ENCODE data around the gene NEMP1.
"Not testable (repeated sequence)": the region's sequence is repeated elsewhere in the genome, so short reads cannot be mapped to it uniquely, and the experiment has no call there.

NEMP1 gene

DNA sequence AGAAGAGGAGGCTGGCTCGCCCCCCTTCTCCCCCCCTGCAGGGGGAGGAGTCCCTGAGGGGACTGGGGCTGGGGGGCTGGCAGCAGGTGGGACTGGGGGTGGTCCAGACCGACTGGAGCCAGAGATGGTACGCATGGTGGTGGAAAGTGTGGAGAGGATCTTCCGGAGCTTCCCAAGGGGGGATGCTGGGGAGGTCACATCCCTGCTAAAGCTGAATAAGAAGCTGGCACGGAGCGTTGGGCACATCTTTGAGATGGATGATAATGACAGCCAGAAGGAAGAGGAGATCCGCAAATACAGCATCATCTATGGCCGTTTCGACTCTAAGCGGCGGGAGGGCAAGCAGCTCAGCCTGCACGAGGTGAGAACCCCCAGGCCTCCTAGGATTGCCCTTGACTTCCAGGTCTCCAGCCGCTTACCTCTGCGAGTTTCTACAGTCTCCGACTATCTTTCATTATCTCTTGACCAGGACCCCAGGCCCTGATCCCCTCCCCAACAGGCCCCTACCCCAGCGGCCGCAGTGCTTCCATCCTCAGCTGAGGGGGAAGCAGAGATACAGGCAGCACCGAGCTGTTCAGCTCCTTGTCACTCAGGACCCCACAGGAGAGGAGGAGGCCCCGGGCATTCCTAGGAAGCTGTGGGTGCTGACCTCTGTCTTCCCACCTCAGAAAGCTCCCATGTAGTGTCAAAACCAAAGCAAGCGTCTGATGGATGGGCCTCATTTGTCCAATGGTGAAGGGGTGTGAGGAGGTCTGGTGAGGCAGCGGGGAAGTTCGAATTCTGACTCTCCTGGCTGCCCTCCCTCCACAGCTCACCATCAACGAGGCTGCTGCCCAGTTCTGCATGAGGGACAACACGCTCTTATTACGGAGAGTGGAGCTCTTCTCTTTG, 13.3 kb upstream of the NEMP1 start:
- in situ Hi-C loops (cut with MboI; ENCODE audit: low sequenced_read_pairs): no loop called here

DNA sequence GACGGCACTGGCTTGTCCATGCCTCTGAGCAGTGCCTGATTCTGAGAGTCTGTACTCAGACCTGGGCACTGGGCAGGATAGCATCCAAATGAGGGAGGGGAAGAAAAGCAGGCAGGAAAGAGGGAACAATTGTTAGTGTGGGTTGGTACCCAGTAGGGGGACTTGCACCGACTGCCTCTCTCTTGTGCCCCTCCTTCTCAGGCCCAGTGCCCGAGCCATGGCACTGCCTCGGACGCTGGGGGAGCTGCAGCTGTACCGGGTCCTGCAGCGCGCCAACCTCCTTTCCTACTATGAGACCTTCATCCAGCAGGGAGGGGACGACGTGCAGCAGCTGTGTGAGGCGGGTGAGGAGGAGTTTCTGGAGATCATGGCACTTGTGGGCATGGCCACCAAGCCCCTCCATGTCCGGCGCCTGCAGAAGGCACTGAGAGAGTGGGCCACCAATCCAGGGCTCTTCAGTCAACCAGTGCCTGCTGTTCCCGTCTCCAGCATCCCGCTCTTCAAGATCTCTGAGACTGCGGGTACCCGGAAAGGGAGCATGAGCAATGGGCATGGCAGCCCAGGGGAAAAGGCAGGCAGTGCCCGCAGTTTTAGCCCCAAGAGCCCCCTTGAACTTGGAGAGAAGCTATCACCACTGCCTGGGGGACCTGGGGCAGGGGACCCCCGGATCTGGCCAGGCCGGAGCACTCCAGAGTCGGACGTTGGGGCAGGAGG, 12.5 kb upstream of the NEMP1 start:
- in situ Hi-C loops (cut with MboI; ENCODE audit: low sequenced_read_pairs): no loop called here

DNA sequence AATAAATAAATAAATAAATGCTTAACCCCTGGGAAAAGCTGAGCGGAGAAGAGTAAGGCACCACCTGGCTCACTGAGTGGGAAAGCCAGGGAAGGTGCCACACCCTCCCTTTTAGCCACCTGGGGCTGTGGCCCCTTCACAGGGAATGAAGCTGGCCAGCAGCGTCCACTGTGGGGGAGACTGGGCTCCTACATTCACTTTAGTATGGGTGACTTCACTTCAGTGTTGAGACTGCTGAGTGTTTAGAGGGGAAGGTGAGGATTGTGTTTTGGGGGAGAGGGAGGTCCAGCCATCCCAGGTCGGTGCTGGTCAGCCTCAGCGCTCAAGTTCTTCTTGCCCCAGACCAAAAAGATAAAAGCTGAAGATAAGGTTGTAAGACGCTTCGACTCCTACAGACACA, 11.9 kb upstream of the NEMP1 start:
- in situ Hi-C loops (cut with MboI; ENCODE audit: low sequenced_read_pairs): no loop called here

DNA sequence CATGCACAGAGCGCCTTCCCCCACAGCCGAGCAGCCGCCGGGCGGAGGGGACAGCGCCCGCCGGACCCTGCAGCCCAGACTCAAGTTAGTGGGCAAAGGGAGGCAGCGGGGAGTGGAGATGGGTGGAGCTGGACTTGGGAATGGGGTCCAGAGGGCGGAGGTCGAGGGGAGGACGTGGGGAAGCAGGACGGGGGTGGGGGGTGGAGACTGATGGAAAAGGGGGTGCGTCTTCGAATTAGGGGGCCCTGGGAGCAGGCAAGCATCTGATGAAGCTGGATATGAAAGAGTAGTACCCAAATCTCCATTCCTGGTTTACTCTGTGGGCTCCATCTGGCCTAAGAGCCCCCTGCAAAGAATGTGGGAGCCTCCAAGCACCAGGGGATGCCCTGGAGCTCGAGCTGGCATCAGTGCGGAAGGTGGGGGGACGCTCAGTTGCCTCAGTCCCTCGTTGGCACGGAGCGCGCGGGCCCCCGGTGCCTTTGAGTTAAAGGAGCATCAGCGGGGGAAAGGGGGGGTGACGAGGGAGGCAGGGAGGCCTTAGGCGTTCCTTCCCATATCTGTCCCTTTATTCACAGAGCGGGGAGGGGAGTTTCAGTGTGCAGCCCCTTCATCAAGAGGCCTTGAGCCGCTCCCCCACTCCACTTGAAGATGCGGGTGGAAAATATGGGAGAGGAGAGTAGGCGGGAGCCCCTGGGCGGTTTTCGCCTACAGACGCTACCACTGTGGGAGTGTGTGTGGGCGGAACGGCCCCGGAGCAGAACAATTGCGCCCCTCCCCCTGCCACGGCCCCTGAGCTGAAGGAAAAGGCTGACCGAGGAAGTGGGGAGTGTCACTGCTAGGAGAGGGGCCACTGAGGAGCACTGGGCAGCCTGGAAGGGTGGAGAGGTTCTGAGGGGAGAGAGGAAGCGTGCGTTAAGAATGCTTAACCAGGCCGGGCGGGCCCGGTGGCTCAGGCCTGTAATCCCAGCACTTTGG, 11.0 kb upstream of the NEMP1 start:
- in situ Hi-C loops (cut with MboI; ENCODE audit: low sequenced_read_pairs): no loop called here

DNA sequence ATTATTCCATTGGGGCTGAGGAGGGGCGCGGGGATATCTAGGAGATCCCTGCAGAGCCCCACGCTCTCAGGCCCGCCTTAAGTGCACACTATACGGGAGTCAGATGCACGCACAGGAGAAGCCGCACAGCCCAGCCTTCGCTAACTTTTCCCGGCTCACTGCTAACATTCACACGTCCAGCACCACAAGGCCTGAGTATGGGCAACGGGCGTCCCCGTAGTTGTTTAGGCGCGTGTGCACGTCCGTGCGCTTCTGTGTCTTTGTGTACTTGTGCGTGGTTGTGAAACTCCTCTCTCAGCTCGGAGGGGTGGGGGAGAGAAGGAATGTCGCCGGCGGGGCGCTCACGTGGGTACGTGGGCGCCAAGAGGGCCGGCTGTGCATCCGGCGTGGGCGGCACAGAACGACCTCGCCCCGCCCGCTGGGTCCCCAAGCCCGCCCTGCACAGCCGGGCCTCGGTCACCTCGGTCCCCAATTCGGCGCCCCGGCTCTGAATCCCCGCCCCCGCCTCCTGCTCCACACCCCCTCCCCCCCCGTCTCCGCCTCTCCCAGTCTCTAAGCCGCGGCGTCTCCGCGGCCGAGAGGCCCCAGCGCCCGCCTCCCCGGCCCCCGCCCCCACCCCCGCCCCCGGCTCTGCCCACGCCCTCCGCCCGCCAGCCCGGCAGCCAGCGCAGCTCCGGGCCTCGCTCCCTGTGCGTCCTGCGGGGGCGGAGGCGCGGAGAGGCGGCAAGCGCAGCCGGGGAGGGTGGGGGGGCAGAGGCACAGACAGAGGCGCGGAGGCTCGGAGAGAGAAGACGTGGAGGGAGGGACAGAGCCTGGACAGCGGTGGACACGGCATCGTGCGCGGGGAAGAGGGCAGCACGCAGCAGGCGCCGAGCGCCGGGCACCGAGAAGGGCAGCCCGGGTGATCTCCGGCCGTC, 10.0 kb upstream of the NEMP1 start, which contains the start of gene NAB2:
NAB2 (plus strand) TSS at position 761 of the 917 bp plus-strand sequence. CDS start 158 bp downstream, outside the sequence.
- in situ Hi-C loops (cut with MboI; ENCODE audit: low sequenced_read_pairs): no loop called here

DNA sequence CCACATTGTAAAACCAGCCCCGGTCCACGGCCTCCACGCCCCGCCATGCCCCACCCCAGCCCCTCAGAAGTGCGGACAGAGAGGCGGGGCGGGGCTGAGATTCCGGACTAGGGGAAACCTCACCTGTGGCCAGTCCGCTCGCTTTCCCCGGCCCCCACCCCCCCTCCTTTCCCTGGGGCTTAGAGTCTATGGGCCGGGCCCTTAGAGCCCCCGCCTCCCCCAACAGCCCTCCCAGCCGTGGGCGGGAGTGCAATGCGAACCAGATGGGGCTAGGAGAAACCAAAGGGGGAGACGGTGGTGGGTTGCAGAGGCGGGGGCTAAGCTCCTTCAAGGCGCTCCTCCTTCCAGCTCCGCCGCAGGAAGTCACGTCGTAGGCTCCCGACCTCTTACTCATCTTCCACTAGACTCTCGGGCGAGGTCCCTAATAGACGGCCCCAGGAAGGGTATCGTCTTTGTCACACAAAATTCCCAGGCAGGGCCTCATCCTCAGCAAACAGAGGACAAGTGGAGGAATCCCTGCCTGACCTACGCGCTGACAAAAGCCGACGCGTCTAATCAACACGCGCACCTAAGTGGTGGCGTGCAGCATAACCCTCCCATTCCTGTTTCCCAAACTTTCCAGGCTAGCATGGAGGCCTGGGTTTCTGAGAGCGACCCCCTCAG, 9.2 kb upstream of the NEMP1 start:
- in situ Hi-C loops (cut with MboI; ENCODE audit: low sequenced_read_pairs): no loop called here

DNA sequence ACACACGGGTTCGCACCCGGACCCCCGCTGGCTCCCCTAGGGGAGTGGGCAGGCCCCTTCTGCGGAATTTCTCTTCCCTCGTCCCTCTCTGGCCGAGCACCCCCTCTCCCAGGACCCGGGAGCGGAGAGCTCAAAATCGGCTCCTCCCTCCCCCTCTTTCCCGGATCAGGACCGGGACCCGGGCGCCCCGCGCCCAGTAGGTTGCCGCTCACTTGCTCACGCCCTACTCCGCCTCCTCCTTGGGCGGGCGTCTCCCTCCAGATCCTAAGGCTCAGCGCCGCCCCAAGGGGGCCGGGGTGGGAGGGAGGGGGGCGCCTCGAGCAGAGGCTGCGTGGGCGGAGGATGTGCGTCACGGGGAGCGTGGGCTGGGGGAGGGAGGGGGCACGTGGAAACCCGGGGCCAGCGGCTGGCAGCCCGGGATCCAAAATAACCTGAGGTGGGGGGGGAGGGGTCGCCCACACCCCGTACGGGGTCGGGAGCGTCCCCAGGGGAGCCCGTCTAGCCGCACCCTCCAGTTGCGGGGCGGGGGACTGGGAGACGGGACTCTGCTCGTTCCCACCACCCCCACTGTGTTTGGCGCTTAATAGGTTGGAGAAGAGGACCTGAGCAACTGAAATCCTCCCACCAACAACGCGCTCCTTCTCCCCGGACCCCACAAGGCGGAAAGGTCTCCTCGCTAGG, 8.6 kb upstream of the NEMP1 start:
- in situ Hi-C loops (cut with MboI; ENCODE audit: low sequenced_read_pairs): no loop called here

DNA sequence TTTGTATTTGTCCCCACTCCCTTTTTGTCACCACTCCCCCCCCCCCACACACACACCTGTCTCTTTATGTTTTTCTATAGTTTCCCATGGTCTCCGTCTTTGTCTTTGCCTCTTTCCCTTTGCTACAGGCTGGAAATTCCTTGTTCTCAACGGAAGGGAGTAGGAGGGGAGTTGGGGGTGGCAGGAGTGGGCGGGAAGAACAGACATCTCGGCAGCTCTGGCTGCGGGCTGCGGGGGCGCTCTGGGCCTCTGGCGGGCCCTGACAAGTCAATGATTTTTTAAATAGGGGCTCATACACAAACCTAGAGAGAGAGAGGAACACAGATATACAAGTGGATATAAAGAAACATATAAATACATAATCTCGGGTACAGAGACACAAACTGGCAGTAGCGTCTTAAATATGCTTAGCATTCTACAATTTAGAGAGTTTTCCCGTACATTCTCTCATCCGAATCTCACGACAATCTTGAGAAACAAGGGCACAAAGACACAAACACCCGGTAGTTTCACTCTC, 8.0 kb upstream of the NEMP1 start:
- in situ Hi-C loops (cut with MboI; ENCODE audit: low sequenced_read_pairs): no loop called here

DNA sequence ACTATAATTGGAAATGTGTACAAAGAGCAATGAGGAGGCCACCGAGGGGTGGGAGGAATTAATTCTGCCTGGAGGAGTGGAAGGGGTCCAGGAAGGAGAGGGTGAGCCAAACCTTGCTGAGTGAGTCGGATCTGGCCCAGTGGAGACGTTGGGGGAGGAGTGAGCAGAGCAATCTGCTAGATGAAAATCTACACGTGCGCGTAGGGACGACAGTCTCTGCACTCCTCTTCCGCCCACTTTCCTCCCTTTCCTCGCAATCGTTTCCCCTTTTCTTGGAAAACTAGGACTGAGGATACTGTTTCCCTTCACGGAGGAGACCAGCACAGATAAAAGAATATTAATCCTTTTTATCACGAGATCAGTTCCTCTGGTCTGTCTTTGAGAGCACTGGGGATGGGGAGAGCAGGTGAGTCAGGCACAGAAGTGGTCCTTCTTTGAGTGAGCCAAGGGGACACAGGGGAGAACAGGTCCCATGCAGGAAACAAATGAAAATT, 7.5 kb upstream of the NEMP1 start:
- in situ Hi-C loops (cut with MboI; ENCODE audit: low sequenced_read_pairs): no loop called here

DNA sequence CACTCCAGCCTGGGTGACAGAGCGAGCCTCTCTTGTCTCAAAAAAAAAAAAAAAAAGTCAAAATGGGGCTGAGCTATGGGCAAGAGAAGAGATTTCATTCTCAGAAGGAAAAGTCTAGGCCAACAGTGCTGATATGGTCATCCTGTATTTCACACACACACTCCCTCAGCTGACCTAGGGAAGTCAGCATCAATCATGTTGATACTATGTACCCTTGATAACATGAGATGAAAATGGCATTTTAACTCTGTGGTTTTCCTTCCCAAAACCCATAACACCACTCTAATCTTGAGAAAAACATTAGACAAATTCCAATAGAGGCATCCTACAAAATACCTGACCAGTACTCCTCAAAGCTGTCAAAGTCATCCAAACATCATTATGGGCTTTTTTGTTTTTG, 2.3 kb upstream of the NEMP1 start:
- in situ Hi-C loops (cut with MboI; ENCODE audit: low sequenced_read_pairs): no loop called here

DNA sequence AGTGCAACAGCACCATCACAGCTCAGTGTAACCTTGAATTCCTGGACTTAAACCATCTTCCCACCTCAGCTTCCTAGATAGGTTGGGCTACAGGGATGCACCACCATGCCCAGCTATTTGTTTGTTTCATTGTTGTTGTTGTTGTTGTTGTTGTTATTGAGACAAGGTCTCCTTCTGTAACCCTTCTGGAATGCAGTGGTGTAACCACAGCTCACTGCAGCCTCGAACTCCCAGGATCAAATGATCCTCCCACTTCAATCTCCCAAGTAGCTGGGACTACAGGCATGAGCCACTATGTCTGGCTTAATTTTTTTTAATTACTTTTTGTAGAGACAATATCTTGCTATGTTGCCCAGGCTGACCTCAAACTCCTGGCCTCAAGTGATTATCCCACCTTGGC, 1.2 kb upstream of the NEMP1 start:
- in situ Hi-C loops (cut with MboI; ENCODE audit: low sequenced_read_pairs): no loop called here

DNA sequence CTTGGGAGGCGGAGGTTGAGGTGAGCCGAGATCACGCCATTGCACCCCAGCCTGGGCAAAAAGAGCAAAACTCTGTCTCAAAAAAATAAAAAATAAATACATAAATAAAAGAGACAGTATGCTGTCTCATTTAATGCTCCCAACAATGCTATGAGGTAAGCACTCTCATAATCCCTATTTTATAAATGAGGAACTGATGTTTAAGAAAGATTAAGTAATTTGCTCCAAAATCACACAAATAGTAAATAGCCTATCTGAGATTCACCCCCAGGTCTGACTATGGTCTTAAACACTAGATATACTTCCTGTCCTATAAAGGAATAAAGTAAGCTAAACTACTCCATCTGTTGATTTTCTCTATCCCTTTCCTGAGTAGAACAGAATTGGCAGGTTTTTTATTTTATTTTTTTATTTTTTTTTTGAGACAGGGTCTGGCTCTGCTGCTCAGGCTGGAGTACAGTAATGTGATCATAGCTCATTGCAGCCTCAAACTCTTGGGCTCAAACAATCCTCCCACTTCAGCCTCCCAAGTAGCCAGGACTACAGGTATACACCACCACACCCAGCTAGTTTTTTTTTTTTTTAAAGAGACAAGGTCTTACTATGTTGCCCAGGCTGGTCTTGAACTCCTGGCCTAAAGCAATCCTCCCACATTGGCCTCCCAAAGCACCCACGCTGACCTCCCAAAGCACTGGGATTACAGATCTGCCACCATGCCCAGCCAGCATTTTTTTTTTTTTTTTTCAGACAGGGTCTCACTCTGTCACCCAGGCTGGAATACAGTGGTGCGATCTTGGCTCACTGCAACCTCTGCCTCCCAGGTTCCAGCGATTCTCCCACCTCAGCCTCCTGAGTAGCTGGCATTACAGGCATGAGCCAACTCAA, 4.8 kb downstream of the NEMP1 start:
- in situ Hi-C loops (cut with MboI; ENCODE audit: low sequenced_read_pairs): not testable (repeated sequence)

DNA sequence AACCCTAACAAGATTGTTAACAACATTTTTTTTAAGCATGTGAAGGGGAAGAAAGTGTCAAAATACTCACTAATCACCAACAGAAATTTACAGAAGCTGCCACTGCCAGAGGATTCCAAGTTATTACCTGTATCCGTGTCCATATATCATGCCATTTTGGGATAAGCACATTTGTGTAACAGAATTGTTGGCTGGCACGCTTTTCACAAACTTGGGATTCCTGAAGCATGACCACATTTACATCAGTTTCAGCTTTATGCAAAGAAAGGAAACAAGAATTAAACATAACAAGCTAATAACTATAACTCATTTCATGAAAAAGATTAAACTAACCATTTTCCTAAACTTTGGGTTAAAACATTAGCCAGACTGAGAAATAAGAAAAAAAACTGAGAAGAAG, 5.9 kb downstream of the NEMP1 start:
- in situ Hi-C loops (cut with MboI; ENCODE audit: low sequenced_read_pairs): no loop called here

DNA sequence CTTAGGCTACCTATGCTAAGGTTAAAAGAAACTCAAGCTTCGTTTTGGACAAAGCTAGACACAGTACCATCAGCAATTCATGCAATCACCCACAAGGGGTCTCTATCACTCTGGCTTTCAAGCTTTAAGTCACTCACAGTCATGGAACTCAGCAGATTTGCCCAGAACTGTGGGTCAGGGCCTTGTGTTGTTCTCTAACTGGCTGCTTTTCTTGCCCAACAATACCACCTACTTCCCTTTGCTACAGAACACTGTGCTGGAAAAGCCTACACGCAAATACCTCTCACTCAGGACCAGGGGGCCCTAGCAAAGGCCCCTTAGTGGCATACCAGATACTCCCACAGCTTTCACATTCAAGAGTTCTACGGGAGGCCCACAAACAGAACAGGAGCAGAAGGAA, 9.1 kb downstream of the NEMP1 start:
- in situ Hi-C loops (cut with MboI; ENCODE audit: low sequenced_read_pairs): no loop called here

DNA sequence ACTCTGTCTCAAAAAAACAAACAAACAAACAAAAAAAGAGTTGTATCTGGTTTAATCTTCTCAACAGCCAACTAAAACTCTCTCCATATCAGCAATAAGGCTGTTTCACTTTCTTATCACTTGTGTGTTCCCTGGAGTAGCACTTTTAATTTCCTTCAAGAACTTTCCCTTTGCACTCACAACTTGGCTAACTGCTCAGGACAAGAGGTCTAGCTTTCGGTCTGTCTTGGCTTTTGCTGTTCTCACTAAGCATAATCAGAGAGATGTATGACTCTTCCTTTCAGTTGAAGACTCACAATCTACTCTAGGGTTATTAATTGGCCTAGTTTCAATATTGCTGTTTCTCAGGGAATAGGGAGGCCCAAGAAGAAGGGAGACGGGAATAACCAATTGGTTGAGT, 12.3 kb downstream of the NEMP1 start:
- in situ Hi-C loops (cut with MboI; ENCODE audit: low sequenced_read_pairs): no loop called here

DNA sequence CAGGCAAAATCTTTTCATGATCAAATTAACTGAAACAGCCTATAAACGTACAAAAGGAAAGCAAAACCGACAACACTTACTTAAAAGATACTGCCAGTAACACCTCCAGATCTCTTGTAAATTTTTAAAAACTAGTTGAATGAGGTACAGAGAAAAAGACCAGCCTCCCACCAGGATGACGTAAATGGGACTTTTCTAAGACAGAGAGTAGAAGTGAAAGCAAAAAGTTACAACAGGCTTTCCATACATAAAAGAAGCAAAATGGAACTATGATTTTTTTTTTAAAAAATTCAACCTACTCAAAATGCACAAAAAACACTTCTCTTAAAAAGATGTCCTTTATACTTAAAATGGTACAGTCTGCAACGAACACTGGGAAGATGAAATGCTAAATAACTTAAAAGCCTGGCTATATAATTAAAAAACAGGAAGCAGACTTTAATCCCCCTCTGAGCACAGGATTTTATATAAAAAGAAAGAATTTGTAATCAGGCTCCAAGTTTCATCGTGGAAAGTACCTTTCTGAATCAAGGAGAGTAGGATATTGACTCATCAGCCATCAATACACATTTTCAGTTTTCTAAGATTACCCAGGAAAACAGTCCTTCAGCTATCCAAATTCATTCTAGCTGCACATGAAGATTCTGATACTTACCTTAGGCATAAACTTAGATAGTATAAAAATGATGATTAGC, 14.5 kb downstream of the NEMP1 start:
- in situ Hi-C loops (cut with MboI; ENCODE audit: low sequenced_read_pairs): no loop called here

DNA sequence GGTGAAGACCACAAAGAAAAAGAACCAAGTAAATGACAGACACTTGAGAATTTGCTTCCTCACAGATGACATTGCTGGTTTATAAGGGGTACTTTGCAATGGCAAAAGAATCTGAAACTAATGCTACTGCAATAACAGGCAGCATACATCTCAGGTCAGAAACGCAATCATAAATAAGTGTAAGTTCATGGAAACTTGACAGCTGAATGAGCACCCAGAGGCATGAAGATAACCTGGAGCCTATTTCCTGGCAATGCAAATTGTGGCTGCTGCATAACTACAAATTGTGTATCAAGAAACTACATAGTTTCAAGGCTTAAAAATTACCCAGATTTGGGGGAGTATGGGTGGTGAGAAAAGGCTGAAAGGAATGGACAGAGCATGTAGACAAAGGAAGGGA, 20.1 kb downstream of the NEMP1 start:
- in situ Hi-C loops (cut with MboI; ENCODE audit: low sequenced_read_pairs): no loop called here

Measured in hTERT RPE-1 (cell line).